Thyroid gland (tissue), 4 donors: Measurements from ENCODE around the gene AMDHD2. TPM values are rescaled to one million over a fixed set of nuclear protein-coding genes. Genes with fewer than 3 reads are reported as not detected.
A peak's percentile ranks its signal among the peaks of the same experiment; 100 is the strongest.

ENCODE experiments used
- DNase-seq, 2 donors: peaks; one replicate each; pipeline ENCODE4 v3.0.0-alpha.2; 2019
- H3K27ac ChIP-seq, 3 donors: fragments of 200-600 bp; sonication (generic); 1 replicate in 2 of 3; 2 replicates in 1 of 3; pipeline ENCODE4 v1.5.1; 2016 to 2019; ENCODE audit warnings: mild to moderate bottlenecking in 1 of 3, moderate library complexity in 1 of 3
- H3K27me3 ChIP-seq: fragments of 200-600 bp; sonication (generic); one replicate; pipeline ENCODE4 v1.5.1; 2019
- H3K36me3 ChIP-seq, 2 donors: fragments of 200-600 bp; sonication (generic); one replicate each; pipeline ENCODE4 v1.5.1; 2016 to 2019
- H3K4me1 ChIP-seq, 2 donors: fragments of 200-600 bp; sonication (generic); one replicate each; pipeline ENCODE4 v1.5.1; 2017 to 2019
- H3K4me3 ChIP-seq, 3 donors: fragments of 200-600 bp; sonication (generic); replicated peaks in 1 of 3; 1 replicate in 2 of 3; 2 replicates in 1 of 3; pipeline ENCODE4 v1.5.1; 2016; ENCODE audit warnings: mild to moderate bottlenecking in 1 of 3
- H3K9me3 ChIP-seq: fragments of 200-600 bp; sonication (generic); one replicate; pipeline ENCODE4 v1.5.1; 2017
- POLR2A ChIP-seq, 2 donors: fragments of 450-650 bp; IDR thresholded peaks; one replicate each; pipeline ENCODE4 v1.6.1; 2017; ENCODE audit warnings: antibody characterized with exemption in 2 of 2, mild to moderate bottlenecking in 2 of 2, moderate library complexity in 1 of 2
- WGBS, 2 donors: methylation state at CpG; one replicate each; pipeline ENCODE4 v1.1.5; 2017; 5-methylcytosine and 5-hydroxymethylcytosine counted together
- intact Hi-C: fragments of 100-400 bp; cut with DNase I; formaldehyde crosslinking; loops from one replicate; pipeline ENCODE4 v1.15.1; 2023
- total RNA-seq, 4 donors: library from RNA; depleted of rRNA; stranded (reverse); fragments of >200 nt; gene quantifications; one replicate each; pipeline ENCODE4 v1.2.3, GENCODE V29; 2016
- TF ChIP-seq, protein P1 (sequence below), 6 experiments: fragments of 200-600 bp in 3 of 6; fragments of 450-650 bp in 3 of 6; sonication (generic) in 3 of 6; IDR thresholded peaks; one replicate each; pipeline ENCODE4 v1.5.1; 2016 to 2019; ENCODE audit warnings: antibody characterized with exemption in 6 of 6, mild to moderate bottlenecking in 2 of 6, inconsistent platforms in 1 of 6, moderate library complexity in 1 of 6

AMDHD2 gene
- total RNA-seq, 4 donors from 2014 or later: 32.6 to 43.5 (median 37.9) TPM

GRCh38 chr16:2472488-2472864, 47.7 kb upstream of the AMDHD2 start:
- Histone ChIP-seq H3K27ac (no peak overlapping the region), H3K9me3 (no peaks in the 10 kb centered on the region), H3K4me1 (peaks cover 31 to 62% of the 10 kb centered on the region in 2 donors), H3K36me3 (no peaks in the 10 kb centered on the region), H3K27me3 (no peaks in the 10 kb centered on the region), H3K4me3 (no peak overlapping the region)
- no peak for DNase-seq
- TF ChIP-seq POLR2A (IDR thresholded peaks at IDR 0.05): no peak
- TF ChIP-seq, protein P1, sequence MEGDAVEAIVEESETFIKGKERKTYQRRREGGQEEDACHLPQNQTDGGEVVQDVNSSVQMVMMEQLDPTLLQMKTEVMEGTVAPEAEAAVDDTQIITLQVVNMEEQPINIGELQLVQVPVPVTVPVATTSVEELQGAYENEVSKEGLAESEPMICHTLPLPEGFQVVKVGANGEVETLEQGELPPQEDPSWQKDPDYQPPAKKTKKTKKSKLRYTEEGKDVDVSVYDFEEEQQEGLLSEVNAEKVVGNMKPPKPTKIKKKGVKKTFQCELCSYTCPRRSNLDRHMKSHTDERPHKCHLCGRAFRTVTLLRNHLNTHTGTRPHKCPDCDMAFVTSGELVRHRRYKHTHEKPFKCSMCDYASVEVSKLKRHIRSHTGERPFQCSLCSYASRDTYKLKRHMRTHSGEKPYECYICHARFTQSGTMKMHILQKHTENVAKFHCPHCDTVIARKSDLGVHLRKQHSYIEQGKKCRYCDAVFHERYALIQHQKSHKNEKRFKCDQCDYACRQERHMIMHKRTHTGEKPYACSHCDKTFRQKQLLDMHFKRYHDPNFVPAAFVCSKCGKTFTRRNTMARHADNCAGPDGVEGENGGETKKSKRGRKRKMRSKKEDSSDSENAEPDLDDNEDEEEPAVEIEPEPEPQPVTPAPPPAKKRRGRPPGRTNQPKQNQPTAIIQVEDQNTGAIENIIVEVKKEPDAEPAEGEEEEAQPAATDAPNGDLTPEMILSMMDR (IDR thresholded peaks at IDR 0.05): no peak
- 96 to 100% methylated on average over 13 to 16 of the region's 27 CpGs for WGBS, 2 donors
- intact Hi-C loops: no loop called here

- TF ChIP-seq, protein P1 (IDR thresholded peaks at IDR 0.05): no peak
- TF ChIP-seq POLR2A (IDR thresholded peaks at IDR 0.05): no peak
- 90 to 96% methylated on average over 7 to 13 of the region's 14 CpGs for WGBS, 2 donors
- Histone ChIP-seq H3K27me3 (no peaks in the 10 kb centered on the region), H3K36me3 (no peaks in the 10 kb centered on the region), H3K4me1 (peaks cover 31 to 62% of the 10 kb centered on the region in 2 donors), H3K9me3 (no peaks in the 10 kb centered on the region), H3K4me3 (no peak overlapping the region), H3K27ac (no peak overlapping the region)
- intact Hi-C loops: no loop called here
- no peak for DNase-seq
Observed at GRCh38 chr16:2472885-2473445, 47.2 kb upstream of the AMDHD2 start.

- intact Hi-C loops: no loop called here
- no peak for DNase-seq
- no peak for TF ChIP-seq POLR2A (IDR thresholded peaks at IDR 0.05)
- TF ChIP-seq, protein P1 (IDR thresholded peaks at IDR 0.05): no peak
- peaks cover 29 to 62% of the 10 kb centered on the region in 2 donors for H3K4me1 ChIP-seq
- H3K36me3 ChIP-seq: no peaks in the 10 kb centered on the region
- H3K9me3 ChIP-seq: no peaks in the 10 kb centered on the region
- H3K4me3 ChIP-seq: no peak overlapping the region
- 16% methylated on average over 15 to 17 of the region's 49 CpGs for WGBS, 2 donors
- H3K27ac ChIP-seq: no peak overlapping the region
- no peaks in the 10 kb centered on the region for H3K27me3 ChIP-seq
Observed at GRCh38 chr16:2473446-2473926, 46.7 kb upstream of the AMDHD2 start.

DNA sequence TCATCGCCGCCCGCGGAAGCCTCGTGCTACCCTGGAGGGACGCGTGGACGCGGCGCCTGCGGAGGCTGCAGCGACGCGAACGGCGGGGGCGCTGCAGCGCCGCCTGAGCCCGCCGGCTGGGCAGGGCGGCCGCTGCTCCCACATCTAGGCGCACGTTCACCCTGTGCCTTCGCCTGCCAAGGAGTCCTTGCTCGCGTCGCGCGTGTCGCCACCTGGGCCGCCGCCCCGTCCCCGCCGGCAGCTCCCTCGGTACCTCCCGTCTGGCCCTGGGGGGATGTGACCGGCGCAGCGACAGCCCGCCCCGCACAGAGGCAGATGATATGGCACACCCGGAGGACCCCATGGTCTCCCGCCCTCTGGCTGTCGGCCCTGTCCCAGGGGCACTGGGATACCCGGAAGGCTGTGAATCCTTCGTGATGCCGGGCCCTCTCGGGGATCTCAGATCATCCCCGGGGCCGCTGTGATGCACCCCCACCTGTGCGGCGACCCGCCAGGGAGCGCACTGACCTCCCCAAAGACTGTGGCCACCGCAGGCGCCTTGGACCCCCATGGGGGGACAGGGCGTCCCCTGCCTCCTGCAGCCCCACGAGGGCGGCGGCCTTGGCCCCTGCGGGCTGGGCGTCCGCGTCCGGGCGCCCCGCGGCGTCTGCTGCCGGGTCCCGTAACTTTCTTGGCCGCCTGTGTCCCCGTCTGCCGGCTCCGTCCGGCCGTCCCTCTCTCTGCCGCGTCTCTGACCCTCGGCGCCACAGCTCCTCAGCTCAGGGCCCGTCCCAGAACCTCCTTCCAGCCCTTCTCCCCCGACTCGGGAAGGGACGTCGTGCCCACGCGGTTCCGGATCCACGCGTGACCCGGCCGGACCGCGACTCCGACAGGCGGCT, 45.9 kb upstream of the AMDHD2 start:
- intact Hi-C loops: no loop called here
- peak overlapping the region; percentile 78 to 95 (median 86) for H3K27ac ChIP-seq
- H3K9me3 ChIP-seq: no peaks in the 10 kb centered on the region
- peak in 1 of 2 donors; percentile 17 for TF ChIP-seq POLR2A (IDR thresholded peaks at IDR 0.05)
- TF ChIP-seq, protein P1 (IDR thresholded peaks at IDR 0.05): peak in 4 of 6 experiments; percentile 4 to 63 (median 36)
- DNase-seq: peak; percentile 54 to 56
- peak overlapping the region; percentile 27 to 81 (median 75) for H3K4me3 ChIP-seq
- peaks cover 22 to 54% of the 10 kb centered on the region in 2 donors for H3K4me1 ChIP-seq
- no peaks in the 10 kb centered on the region for H3K27me3 ChIP-seq
- 0 to 1% methylated on average over 16 to 18 of the region's 100 CpGs for WGBS, 2 donors
- no peaks in the 10 kb centered on the region for H3K36me3 ChIP-seq
